ENCODE data around the gene SLC25A11.
A peak's percentile ranks its signal among the peaks of the same experiment; 100 is the strongest.

The SLC25A11 gene

DNA sequence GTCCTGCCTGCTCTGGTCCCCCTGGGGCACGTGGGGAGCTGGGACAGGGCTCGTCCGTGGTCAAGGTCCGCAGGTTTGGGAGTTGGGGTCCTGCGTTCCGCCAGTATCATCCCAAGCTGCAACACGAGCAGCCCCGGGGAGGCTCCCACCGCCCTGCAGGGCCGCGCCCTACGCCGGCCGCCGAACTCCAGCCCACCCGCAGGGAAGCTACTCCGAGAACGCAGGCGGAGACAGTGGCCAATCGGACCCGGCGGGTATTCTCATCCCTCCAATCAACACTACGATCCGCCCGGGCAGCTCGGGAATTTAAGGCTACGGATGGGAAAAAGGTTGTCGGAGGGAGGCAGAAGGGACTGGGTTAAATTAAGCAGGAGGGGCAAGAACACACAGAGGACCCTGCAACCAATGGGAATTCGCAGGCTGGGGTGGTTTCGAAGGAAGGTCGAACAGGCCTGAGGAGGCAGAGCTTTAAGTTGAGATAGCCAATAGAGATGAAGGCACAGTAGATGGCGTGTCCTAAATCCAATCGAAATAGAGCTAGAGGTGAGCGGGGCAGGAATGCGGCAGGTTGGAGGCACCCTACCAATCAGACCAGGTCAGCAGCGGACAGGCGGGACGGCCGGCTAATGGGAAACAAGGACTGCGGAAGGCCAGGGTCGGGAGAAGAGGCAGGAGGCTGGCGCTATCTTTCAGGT is 27.1 kb upstream of the SLC25A11 start:
- peak; percentile 75 to 89 for DNase-seq (ENCODE audit: low read depth in 1 of 2, low spot score in 1 of 2)

DNA sequence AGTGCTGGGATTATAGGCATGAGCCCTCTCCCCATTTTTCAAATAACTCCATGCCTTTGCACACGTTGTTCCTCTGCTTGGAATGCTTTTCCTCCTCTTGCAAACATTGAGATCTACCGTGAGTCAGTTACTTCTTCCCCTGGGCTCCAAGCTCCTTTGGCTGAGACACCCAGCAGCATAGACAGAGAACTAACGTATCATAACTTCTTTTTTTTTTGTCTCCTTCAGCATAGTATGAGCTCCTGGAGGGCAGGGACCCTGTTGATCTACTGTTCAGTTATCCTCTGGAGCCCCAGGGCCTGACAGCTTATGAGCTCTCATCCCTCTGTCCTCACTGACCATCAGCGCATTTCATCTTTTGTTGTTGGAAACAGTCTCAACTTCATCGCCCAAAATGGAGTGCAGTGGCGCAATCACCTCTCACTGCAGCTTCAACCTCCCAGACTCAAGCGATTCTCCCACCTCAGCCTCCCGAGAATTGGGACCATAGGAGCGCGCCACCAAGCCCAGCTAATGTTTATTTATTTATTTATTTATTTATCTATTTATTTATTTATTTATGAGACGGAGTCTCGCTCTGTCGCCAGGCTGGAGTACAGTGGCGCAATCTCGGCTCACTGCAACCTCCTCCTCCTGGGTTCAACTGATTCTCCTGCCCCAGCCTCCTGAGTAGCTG is 25.6 kb upstream of the SLC25A11 start:
- no peak for DNase-seq (ENCODE audit: low read depth in 1 of 2, low spot score in 1 of 2)

DNA sequence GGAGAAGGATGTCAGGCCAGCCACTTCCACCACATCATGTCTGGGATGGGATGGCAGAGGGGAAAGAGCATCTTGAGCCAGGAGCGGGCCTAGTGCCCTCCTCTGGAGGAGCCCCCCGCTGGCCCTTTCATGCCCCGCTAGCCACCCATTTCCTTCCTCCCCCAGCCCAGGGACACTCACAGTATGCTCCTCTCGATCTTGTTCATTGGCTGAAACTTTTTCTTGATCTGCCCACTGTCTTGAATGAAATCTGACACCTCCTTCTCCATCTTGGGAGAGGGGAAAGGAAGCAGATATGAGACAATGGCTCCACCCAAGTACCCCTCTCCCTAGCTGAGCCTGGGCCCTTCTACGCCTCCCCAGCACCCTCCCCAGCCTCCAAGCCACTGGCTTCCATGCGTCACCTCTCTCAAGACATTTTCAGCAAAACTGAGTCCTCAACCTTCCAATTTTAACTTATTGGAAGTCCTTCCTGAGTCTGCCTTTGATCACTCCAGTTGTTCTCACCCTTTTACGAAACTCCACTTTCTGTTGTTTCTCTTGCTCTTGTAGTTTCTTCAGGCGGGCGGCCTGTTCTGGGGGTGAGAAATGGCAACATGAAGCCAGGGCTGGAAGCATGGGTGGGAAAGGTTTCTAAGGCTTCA is 20.6 kb upstream of the SLC25A11 start:
- no peak for DNase-seq (ENCODE audit: low read depth in 1 of 2, low spot score in 1 of 2)

DNA sequence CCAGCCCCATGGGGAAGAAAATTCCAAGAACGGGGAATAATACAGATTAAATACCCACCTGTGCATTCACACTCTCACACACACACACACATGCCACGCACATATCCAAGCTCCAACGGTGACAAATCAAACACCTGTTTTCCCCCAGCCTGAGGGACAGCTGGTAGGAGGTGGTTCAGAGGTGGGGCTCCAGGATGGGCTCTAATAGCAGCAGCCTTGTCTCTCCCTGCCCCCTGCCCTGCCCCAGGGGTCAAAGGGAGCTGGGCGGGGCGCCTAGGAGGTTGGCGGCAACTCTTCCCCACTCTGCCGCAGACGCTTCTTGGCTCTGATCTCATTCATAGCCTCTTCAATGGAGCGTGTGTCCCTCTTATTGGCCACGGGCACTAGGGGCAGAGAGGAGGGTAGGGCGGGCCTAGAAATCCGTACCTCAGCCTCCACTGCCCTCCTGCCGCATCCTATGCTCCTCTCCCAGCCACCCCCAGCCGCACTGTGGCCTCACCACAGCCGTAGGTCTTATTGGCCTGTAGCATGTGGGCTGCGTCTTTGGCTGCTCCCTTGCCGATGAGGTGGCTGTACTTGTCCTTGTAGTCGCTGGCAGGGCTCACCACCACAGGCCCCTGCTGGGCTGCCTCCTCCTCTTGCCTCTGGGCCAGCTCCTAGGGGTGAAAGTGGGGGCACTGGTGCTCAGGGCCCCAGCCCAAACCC is 19.6 kb upstream of the SLC25A11 start:
- DNase-seq (ENCODE audit: low read depth in 1 of 2, low spot score in 1 of 2): no peak

DNA sequence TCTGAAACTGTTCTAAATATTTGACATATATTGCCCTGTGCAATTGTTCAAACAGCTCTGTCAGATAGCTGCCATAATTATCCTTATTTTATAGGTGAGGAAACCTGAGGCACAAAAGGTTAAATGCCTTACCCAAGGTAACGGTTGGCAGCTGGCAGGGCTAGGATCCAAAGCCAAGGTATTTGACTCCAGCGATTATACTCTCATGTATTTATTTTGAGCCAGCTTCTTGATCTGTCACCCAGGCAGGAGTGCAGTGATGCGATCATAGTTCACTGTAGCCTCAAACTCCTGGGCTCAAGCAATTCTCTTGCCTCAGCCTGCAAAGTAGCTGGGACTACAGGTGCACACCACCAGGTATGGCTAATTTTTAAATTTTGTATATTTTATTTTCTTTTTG is 18.3 kb upstream of the SLC25A11 start:
- no peak for DNase-seq (ENCODE audit: low read depth in 1 of 2, low spot score in 1 of 2)

DNA sequence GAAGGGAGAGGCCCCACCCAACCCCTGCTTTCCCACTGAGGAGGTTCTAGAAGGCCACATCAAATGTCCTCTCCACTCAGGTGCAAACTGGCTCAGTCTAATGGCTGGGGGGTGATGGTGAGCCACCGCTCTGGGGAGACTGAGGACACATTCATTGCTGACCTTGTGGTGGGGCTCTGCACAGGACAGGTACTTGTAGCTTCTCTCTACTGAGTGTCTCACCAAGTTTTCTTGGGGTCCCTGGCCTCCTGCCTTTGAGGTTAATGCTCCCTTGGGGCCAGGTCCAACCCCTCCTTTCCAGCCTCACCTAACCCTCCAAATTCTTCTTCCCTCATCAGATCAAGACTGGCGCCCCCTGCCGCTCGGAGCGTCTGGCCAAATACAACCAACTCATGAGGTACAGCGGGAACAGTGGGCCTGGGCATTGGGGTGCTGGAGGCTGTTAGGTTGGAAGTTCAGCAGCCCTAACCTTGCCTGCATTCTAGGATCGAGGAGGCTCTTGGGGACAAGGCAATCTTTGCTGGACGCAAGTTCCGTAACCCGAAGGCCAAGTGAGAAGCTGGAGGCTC is 16.7 kb upstream of the SLC25A11 start:
- no peak for DNase-seq (ENCODE audit: low read depth in 1 of 2, low spot score in 1 of 2)

DNA sequence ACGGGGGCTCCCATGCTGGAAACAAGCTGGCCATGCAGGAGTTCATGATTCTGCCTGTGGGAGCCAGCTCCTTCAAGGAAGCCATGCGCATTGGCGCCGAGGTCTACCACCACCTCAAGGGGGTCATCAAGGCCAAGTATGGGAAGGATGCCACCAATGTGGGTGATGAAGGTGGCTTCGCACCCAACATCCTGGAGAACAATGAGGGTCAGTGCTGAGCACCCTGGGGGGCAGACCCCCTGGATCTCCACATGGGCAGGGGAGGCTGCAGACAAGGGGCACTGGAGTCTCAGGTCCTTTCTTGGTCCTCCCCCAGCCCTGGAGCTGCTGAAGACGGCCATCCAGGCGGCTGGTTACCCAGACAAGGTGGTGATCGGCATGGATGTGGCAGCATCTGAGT is 15.2 kb upstream of the SLC25A11 start:
- no peak for DNase-seq (ENCODE audit: low read depth in 1 of 2, low spot score in 1 of 2)

DNA sequence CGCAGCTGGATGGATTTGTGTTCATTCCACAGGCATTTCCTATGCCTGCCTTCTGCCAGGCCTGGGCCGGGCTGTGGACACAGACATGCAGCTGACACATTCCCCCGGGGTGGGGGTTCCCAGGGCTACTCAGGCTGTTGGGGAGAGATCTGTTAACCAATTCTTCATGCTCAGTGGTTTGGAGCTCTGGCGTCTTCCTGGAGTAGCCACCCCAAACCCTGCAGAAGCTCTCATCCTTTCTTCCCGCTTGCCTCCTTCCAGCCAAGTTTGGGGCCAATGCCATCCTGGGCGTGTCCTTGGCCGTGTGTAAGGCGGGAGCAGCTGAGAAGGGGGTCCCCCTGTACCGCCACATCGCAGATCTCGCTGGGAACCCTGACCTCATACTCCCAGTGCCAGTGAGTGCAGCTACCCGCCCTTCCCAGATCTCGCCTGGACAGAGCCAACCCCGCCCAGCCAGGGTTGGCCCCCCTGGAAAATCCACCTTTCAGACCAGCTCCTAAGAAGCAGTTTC is 13.7 kb upstream of the SLC25A11 start:
- no peak for DNase-seq (ENCODE audit: low read depth in 1 of 2, low spot score in 1 of 2)

DNA sequence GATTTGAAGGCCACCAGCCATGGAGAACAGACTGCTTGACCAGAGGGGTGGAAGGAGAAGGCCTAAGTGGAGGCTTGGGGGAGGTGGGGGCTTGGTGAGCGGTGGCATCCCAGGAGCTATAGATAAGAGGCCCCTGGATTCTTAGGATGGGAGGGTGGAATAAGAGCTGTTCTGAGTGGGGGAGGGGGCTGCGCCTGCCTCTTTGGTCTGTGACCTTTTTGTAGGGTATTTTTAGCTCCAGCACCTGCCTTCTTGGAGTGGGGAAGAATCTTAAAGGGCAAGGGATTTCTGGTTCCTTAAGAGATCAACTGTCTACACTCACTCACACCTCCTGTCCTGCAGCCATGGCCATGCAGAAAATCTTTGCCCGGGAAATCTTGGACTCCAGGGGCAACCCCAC is 11.6 kb upstream of the SLC25A11 start:
- DNase-seq (ENCODE audit: low read depth in 1 of 2, low spot score in 1 of 2): no peak

DNA sequence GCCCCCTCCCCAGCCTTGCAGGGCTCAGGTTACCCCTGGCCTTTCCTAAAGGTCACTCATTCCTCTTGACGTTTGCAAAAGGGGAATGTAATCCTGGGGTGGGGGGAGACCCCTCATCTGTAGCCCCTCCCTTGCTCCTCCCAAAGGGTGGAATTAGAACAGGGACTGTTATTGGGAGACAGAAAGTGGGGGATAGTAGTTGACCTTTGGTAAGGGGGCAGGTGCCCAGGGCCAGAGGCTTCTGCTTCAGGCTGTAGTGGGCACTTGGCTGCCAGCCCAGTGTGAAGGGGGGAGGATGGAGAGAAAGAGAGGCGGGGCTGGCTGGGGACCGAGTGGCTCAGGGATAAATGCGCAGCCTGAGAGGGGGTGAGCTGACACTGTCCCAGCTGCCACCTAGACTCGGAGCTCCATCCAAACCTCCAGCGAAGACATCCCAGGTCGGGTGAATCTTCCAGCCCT is 10.9 kb upstream of the SLC25A11 start, which contains the start of gene ENO3:
ENO3 (plus strand) TSS at position 374 of the 459 bp plus-strand sequence. CDS start 711 bp downstream, outside the sequence.
- DNase-seq (ENCODE audit: low read depth in 1 of 2, low spot score in 1 of 2): no peak

DNA sequence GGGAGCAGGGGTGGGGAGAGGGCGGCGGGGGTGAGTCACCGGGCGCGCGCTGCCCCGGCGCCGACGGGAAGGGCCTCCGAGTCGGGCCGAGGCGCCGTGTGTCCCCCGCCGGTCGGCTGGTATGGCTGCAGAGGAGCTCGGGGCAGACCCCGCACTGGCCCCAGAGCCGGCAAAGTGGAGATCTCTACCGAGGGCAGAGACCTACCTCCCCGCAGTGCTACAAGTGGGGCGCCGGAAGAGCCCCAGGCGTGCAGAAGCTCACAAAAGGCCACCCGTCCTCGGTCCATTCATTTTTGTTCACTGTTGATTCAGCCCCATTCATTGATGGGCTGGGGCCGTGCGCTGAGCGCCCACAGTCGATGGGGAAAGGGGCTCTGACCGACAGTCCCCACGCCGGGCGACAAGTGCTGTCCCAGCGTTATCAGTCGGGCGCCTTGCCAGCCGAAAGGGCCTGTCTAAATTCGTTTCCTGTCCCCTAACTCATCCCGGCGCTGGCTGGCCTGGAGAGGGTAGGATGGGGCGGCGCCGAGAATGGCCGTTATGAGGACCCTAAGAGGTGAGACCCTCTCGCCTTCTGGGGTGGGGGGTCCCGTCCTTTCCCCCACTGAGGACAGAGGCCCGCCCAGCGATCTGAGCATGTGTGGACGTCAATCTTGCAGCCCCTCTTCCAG is 10.4 kb upstream of the SLC25A11 start:
- peak in 1 of 2 donors; percentile 58 for DNase-seq (ENCODE audit: low read depth in 1 of 2, low spot score in 1 of 2)

DNA sequence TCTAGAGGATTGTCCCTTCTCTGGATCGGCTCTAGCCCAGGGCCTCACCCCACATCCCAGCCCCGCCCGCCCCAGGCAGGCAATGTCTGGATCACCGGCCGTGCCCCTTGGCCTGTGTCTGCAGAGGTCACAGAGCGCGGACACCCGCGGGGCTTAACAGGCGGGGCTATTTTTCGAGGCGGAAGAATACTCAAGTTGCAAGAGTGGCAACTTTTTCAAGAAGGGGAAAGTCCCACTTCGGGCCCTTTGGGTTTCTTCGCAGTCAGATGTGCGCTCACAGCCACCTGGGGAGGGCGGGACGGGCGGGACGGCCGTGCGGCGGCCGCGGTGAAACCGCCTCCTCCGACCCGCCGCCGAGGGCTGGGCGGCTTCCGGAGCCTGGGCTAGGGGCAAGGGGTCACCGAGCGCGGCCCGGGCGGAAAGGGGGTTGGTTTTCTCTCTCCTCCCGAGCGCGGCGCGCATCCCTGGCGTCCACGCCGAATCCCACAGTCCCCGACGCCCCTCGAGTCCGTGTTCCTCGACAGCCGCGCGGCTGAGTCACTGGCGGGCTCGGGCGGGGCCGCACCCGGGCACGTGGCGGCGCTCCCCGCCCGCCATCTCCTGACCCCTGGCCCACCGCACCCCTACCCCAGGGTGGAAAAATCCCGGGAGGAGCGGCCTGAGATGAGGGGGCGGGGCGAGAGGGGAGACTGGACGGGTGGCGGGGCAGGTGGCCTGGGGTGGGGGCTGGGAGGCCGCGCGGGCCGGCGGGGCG is 9.7 kb upstream of the SLC25A11 start:
- peak; percentile 57 to 61 for DNase-seq (ENCODE audit: low read depth in 1 of 2, low spot score in 1 of 2)

DNA sequence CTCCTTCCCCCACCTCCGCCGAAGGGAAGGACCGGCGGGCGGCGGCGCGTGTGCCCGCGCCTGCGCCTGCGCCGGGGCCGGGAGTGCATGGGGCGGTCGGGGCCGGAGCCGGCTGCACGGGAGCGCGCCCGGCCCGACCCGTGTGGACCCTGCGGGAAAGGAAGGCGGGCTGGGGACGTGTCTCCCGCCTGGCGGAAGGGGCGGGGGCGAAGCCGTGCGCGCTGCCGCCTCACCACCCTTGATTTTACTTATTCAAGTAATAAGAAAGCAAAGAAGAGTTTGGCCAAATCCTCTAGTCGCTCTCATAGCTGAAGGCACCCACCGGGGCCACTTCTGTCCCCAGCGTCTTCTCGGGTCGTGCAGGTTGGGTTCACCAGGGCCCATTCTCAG is 9.1 kb upstream of the SLC25A11 start:
- DNase-seq (ENCODE audit: low read depth in 1 of 2, low spot score in 1 of 2): peak; percentile 47 to 59

DNA sequence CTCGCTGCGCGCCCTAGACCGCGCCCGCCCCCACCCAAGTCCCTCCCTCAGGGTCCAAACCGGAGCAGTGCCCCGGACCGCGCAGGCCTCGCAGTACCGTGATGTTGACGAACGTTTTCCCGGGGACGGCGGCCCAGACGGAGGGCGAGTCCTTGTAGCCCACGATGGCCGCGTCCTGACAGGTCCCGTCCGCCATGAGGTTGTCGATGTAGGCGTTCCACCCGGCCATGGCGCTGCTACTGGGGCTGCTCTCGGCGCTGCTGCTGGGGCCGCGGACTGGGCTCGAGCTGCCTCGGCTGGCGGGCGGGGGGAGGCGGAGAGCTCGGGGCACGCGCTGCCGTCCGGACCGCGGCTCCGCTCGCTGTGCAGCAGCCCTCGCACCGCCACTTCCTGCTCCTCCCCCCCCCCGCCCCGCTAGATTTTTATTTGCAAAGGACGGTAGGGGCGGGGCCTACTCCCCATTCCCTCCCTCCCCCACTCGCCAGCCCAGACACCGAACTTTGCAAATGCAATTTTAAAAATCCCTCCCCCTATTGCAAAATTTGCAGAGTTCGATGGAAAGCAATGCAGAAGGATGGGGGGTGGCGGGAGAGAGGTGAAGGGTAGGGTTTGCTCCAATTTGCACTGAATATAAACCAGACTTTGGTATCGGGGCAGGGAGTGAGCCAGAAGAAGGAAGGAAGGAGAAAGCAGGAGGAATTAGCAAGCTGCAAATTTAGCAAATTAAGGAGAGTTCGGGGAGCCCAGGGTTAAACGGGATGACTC is 8.5 kb upstream of the SLC25A11 start, which contains the start of gene PFN1:
PFN1 (minus strand) TSS at position 365 of the 765 bp plus-strand sequence; CDS start at position 229, 136 bp downstream.
- DNase-seq (ENCODE audit: low read depth in 1 of 2, low spot score in 1 of 2): peak; percentile 83 to 85

DNA sequence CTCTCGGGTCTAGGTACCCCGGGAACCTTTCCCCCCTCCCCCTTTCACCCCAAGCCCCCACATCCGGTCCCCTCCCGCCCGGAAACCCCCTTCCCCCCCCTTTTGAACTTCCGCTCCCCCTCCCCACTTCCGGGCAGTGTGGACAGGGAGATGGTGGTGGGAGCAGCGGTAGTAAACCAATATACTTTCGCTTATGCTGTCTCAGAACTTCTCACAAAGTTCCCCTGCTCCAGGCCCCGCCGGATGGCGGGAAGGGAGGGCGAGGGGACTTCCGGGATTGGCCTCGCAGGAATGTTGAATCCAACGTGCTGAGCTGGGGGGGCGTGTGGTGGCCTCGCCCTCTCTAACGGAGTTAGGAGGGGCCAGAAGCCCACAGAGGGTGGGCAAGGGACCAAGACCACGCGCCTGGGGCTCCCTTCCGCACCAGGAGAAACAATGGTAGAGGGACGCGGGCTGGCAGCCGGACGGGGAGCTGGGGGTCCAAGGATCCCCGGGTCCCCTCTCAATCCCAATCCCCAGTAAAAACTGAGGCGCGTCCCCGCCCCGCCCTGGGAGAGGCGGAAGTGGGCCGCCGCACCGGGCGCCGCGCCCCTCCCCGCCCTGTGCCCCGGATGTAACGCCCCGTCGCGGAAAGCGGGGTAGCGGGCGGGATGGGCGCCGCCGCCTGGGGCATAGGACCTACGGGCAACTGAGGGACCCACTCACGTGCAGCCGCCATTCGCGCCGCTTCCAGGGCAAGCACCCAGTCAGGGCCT is 7.7 kb upstream of the SLC25A11 start:
- DNase-seq (ENCODE audit: low read depth in 1 of 2, low spot score in 1 of 2): peak; percentile 55 to 59

DNA sequence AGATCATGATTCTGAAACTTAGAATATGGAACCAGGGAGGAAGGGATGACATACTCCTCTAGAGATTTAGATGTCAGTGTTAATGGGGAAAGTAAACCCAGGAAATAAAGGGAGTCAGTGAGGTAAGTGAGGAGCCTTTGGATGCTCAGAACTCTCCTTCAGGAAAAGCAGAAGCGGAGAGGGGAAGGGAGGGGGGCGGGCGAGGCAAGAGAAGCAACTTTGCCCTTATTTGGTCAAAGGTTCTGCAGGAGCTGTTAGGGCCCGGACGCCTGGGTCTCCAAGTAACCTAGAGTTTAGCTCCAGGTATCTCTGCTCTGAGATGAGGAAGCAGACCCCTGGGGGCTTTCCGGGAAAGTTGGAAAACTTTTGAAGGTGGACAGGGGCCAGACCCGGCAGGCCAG is 7.2 kb upstream of the SLC25A11 start:
- no peak for DNase-seq (ENCODE audit: low read depth in 1 of 2, low spot score in 1 of 2)

DNA sequence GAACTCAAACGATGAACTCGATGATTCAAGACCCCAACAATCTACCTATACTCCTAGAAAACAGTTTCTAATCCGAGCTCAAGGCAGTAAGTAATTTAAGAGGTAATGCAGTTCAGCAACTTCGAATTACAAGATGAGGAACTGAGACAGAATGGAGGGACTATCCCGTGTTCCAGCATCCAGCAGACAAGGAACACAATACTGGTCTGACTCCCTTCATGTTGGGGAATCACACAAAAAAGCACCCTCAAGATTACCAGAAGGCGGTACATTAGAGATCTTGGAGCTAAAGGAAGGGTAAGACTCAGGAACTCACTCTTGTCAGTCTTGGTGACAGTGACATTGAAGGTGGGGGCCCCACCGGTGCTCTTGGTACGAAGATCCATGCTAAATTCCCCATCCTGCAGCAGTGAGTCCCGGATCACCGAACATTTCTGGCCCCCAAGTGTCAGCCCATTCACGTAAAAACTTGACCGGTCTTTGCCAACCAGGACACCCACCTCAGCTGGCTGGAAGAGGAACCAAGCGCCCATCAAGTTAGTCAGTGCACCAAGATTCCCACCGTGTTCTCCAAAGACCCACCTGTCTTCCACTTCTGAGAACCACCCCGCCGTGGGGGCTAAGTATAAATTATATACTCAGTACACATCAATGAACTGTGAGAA is 6.6 kb upstream of the SLC25A11 start:
- DNase-seq (ENCODE audit: low read depth in 1 of 2, low spot score in 1 of 2): no peak

DNA sequence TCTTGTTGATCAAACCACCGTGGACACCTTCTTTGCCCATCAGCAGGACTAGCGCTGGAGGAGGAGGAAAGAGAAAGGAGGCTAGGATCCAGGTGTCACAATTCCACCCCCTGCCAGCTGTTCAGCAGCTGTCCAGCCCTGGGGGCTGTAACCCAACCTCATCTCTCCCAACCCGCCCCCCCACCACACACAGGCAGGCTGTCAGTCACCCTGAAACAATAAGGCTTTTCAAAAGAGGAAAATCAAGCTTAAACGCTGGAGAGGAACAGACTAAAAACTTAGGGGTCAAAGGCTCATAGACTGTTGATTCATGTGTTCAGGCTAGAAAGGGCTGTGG is 6.1 kb upstream of the SLC25A11 start:
- DNase-seq (ENCODE audit: low read depth in 1 of 2, low spot score in 1 of 2): no peak
